Epithelial cell of proximal tubule (primary cell): Measurements from ENCODE around the gene ZSCAN4. TPM values are rescaled to one million over a fixed set of nuclear protein-coding genes. Genes with fewer than 3 reads are reported as not detected.
A peak's percentile ranks its signal among the peaks of the same experiment; 100 is the strongest.

ENCODE experiments used
- DNase-seq: peaks from one replicate; pipeline ENCODE4 v3.0.0-alpha.2; 2011; ENCODE audit warnings: low read depth
- H3K4me3 ChIP-seq: 2 replicates; pipeline ENCODE4 v1.5.1; 2011; ENCODE audit warnings: low read depth, mild to moderate bottlenecking, low read length
- total RNA-seq: library from RNA; depleted of rRNA; stranded (reverse); fragments of >200 nt; gene quantifications from 2 replicates; pipeline ENCODE4 v1.2.3, GENCODE V29; 2015
- TF ChIP-seq, protein P1 (sequence below): conservative IDR thresholded peaks from 2 replicates; pipeline ENCODE4 v1.5.1; 2012; ENCODE audit warnings: low read depth, mild to moderate bottlenecking, low read length

Gene ZSCAN4
- total RNA-seq, 1 donor from 2014 or later = not detected

DNA sequence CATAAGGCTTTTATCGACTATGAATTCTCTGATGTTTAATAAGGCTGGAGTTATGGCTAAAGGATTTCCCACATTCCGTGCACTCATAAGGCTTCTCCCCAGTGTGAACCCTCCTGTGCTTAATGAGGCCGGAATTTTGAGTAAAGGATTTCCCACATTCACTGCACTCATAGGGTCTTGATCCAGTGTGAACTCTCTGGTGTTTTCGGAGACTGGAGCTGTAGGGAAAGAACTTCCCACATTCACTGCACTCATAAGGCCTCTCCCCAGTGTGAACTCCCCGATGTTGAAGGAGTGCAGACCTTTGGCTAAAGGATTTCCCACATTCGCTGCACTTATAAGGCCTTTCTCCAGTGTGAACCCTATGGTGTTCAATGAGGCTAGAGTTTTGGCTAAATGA, 32.9 kb downstream of the ZSCAN4 start:
- TF ChIP-seq, protein P1, sequence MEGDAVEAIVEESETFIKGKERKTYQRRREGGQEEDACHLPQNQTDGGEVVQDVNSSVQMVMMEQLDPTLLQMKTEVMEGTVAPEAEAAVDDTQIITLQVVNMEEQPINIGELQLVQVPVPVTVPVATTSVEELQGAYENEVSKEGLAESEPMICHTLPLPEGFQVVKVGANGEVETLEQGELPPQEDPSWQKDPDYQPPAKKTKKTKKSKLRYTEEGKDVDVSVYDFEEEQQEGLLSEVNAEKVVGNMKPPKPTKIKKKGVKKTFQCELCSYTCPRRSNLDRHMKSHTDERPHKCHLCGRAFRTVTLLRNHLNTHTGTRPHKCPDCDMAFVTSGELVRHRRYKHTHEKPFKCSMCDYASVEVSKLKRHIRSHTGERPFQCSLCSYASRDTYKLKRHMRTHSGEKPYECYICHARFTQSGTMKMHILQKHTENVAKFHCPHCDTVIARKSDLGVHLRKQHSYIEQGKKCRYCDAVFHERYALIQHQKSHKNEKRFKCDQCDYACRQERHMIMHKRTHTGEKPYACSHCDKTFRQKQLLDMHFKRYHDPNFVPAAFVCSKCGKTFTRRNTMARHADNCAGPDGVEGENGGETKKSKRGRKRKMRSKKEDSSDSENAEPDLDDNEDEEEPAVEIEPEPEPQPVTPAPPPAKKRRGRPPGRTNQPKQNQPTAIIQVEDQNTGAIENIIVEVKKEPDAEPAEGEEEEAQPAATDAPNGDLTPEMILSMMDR = no peak
- no peak for DNase-seq
- no peak overlapping the region for H3K4me3 ChIP-seq

DNA sequence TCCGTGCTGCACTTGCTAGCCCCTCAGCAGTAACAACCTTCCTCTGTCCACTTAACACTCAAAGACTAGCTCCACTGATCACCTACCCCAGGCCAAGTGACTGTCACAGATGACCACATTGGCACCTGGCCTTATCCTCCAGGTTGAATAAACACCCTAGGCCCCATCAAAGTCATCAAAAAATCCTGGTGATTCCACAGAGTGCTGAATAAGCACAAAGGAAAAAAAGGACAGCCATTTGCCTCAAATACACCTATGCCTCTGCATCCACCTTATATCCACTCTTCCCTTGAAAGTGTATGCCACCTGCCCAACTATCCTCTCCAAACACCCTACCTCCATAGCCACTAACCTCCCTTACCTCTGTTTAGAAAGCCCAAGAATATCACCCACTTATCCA, 37.6 kb downstream of the ZSCAN4 start:
- DNase-seq = no peak
- TF ChIP-seq, protein P1 = no peak
- no peak overlapping the region for H3K4me3 ChIP-seq

DNA sequence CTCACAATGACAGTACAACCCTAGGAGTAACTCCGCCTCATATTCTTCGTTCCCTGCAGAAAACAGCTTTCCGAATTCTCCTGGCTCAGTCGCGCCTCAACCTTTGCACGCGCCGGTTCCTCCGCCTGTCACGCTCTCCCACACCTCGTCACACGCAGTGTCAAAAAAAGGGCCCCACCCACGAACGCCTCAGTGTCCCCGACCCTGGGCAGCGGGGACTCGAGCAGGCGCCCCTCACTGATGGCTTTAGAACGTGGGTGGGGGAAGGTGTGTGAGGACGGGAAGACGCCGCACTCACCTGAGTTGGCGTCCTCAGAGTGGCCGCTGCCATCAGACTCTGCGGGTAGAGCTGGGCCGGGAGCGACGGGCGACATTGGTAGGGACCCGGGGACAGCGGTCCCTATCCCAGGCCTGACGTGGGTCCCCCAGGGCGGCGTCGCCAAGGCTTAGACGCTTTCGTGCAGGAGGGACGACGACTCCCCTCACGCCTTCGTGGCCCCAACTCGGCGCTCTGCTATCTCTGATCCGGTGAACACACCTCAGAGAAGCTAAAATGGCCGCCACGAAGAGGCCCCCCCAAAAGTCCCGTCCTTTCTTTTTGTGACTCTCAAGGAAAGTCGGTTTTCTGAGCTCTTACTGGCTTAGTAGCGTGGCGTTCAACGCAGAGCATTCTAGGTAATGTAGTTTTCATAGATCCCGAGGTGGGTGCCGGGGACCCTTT, 40.1 kb downstream of the ZSCAN4 start, which contains the start of gene ZNF154:
ZNF154 (minus strand) TSS at position 564 of the 721 bp plus-strand sequence; CDS start at position 331, 233 bp downstream.
- H3K4me3 ChIP-seq = peak within 1 kb of the TSS; percentile 63
- TF ChIP-seq, protein P1 = no peak
- DNase-seq = no peak

DNA sequence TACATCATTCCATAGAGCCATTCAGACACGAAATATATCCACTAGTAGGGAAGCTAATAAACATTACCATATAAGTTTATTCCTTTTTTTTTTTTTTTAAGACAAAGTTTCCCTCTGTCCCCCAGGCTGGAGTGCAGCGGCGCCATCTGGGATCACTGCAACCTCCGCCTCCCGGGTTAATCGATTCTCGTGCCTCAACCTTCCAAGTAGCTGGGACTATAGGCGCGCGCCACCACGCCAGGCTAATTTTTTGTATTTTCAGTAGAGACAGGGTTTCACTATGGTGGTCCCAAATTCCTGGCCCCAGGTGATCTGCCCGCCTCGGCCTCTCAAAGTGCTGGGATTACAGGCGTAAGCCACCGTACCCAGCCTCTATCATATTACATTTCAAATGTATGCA, 40.9 kb downstream of the ZSCAN4 start:
- DNase-seq = no peak
- H3K4me3 ChIP-seq = no peak overlapping the region
- TF ChIP-seq, protein P1 = no peak

DNA sequence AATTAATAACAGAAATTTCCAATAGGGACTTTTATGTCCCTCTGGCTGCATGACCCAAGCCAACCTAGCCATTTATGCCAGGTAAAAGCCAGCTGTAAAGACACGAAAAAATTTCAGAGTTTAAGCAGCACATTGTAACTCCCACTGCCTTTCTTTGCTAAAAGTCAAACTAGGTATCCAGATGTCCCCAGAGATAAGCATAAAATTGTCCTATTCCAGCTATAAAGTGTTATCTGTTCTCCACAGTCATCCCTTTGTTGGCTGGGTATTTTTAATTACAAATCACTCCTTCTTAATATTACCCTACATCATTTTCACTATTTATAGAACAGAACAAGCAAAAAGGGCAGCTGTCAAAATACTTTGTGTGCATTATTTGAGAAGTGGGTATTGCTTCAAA, 43.5 kb downstream of the ZSCAN4 start:
- DNase-seq = no peak
- TF ChIP-seq, protein P1 = no peak
- no peak overlapping the region for H3K4me3 ChIP-seq

DNA sequence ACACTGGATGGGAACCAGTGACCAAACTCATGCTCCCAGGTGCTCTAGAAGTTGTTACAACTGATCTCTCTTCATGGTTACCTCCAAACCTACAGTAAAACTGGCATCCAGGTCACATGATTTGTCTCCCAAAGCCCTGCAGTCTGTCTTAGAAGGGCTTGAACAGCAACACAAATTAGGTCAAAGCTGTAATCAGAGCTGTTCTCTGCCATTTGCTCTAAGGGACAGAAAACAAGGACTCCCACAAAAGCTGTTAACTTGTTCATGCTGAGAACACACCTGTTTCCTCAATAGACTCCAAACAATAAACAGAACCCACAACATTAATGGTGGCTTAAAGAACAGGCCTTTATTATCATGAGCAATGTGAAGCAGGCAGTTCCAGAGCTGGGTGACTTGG, 50.7 kb downstream of the ZSCAN4 start:
- H3K4me3 ChIP-seq = no peak overlapping the region
- no peak for DNase-seq
- TF ChIP-seq, protein P1 = no peak
